MCF 10A (cell line): ENCODE results near the gene BAZ1B. TPM values are rescaled to one million over a fixed set of nuclear protein-coding genes. Genes with fewer than 3 reads are reported as not detected.

Experiments
- Bru-seq: library from RNA; stranded (reverse); fragments of 400-500 nt; gene quantifications from one replicate; lab custom pipeline; 2021; lab: Mats Ljungman, UMichigan
- BruChase-seq, 2 experiments: library from RNA; stranded (reverse); fragments of 400-500 nt; gene quantifications; one replicate each; lab custom pipeline; 2021; lab: Mats Ljungman, UMichigan
- BruUV-seq: library from RNA; stranded (reverse); fragments of 400-500 nt; replicated peaks from 2 replicates; lab custom pipeline; 2021; lab: Mats Ljungman, UMichigan
- CTCF ChIA-PET: fragments of 300-600 bp; sonication (Branson Sonifier 250); formaldehyde crosslinking; extraction: SDS; loops from one replicate; lab custom pipeline; 2021; ENCODE audit warnings: antibody characterized with exemption, inconsistent platforms; lab: Yijun Ruan, JAX
- POLR2A ChIA-PET: fragments of 300-600, 350-650 bp; sonication (Branson Sonifier 250); formaldehyde crosslinking; extraction: SDS; loops from one replicate; lab custom pipeline; 2020; ENCODE audit warnings: antibody characterized with exemption, inconsistent platforms; lab: Yijun Ruan, JAX
- DNase-seq: peaks from one replicate; pipeline ENCODE4 v3.0.0-alpha.2; 2018; ENCODE audit not compliant: unreplicated experiment
- H3K27ac Mint-ChIP-seq: one replicate; pipeline ENCODE4 v1.8.0; 2022; ENCODE audit warnings: mild to moderate bottlenecking, low read depth, mixed read lengths; ENCODE audit not compliant: unreplicated experiment
- H3K27me3 Mint-ChIP-seq: one replicate; pipeline ENCODE4 v1.8.0; 2022; ENCODE audit warnings: mixed read lengths; ENCODE audit not compliant: insufficient read depth, unreplicated experiment
- H3K36me3 Mint-ChIP-seq: one replicate; pipeline ENCODE4 v1.8.0; 2022; ENCODE audit warnings: mild to moderate bottlenecking, moderate library complexity, mixed read lengths; ENCODE audit not compliant: insufficient read depth, unreplicated experiment
- H3K4me1 Mint-ChIP-seq: one replicate; pipeline ENCODE4 v1.8.0; 2022; ENCODE audit warnings: mixed read lengths; ENCODE audit not compliant: insufficient read depth, unreplicated experiment
- H3K4me3 Mint-ChIP-seq: one replicate; pipeline ENCODE4 v1.8.0; 2022; ENCODE audit warnings: mild to moderate bottlenecking, moderate library complexity, mixed read lengths; ENCODE audit not compliant: unreplicated experiment
- H3K9me3 Mint-ChIP-seq: one replicate; pipeline ENCODE4 v1.8.0; 2022; ENCODE audit warnings: mixed read lengths; ENCODE audit not compliant: unreplicated experiment
- intact Hi-C: fragments of 100-400 bp; cut with micrococcal nuclease; formaldehyde crosslinking; loops from 2 replicates; pipeline ENCODE4 v1.14.1; 2022
- long read RNA-seq: library from polyadenylated mRNA; stranded (forward); transcript quantifications from one replicate; pipeline ENCODE4 v2.0.0, GENCODE V29; 2022
- total RNA-seq: library from RNA; stranded (reverse); gene quantifications from 2 replicates; pipeline ENCODE4 v1.2.3, GENCODE V29; 2022
- TF ChIP-seq, protein P1 (sequence below): fragments of 200-600 bp; IDR thresholded peaks from one replicate; pipeline ENCODE4 v1.8.0; 2022; ENCODE audit warnings: antibody characterized with exemption, mild to moderate bottlenecking; ENCODE audit not compliant: unreplicated experiment

The BAZ1B gene
- total RNA-seq, result 84.0 and 86.7 TPM in 2 replicates
- Bru-seq, nascent RNA, result percentile 87 among the genes with signal in this experiment
- percentile 93 among the genes with signal in this experiment for BruChase-seq, experiment 1, labeled RNA remaining after a 6-hour chase
- BruChase-seq, experiment 2, labeled RNA remaining after a 2-hour chase, result percentile 88 among the genes with signal in this experiment
- long read RNA-seq, partial matches to known transcripts, result 1 of 17 reads
- long read RNA-seq, other reads (novel, unspliced or antisense), result 16 of 17 reads

DNA sequence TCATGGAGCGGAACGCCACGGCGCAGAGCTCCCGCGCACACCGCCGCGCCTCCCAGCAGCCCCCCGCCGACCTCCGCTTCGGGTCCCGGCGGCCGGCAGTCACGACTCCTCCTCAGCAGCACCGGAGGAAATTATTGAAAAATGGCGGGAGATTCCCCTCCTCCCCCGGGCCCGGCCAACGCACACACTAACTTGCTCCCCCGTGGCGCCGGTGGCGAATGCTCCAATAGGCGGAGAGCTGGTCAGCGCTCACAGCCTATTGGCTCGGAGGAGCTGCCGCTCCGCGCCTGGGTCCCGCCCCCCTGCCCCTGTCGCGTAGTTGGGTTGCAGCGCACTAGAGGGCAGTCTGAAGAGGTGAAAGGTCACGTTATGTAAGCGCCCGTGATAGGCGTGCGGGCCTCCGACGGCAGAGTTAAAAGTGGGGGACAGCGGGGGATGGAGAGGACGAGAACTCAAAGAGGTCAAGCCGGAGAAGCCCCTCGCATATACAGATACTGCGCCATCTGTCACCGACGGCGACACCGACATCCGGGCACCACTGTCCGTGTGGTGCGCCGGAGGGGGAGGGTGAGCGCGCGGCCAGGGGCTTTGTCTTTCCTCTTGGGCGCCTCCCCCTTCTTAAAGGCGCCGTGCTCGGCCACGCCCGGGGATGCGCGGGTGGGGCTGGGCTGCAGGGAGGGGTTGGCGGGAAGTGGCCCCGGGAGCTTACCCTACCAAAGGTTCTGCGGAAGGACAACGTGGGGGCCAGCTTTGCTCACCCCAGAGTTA, at the start of gene BAZ1B:
TSS of gene BAZ1B (minus strand) at position 189 of the 768 bp plus-strand sequence. CDS start 360 bp downstream, outside the sequence.
- Mint-ChIP-seq H3K27ac (peak within 1 kb of the TSS; percentile 91), H3K4me3 (peak within 1 kb of the TSS; percentile 91), H3K27me3 (no peaks in the 10 kb centered on the region), H3K4me1 (peaks cover 17% of the 10 kb centered on the region), H3K9me3 (no peaks in the 10 kb centered on the region), H3K36me3 (peaks cover 24% of the 10 kb centered on the region)
- ChIA-PET POLR2A (interaction anchor here (0.6 to 5.1 kb wide), 21 partner anchors 8 to 685 kb away, joined by 3 to 57 read pairs (median 4); partner anchors contain the start of genes ABHD11, BCL7B and TBL2), CTCF (interaction anchor here (0.6 to 1.0 kb wide), 3 partner anchors 21 to 274 kb away, joined by 3 to 5 read pairs (median 4); no protein-coding TSS in a partner anchor)
- intact Hi-C loops, result no loop called here
- TF ChIP-seq, protein P1, sequence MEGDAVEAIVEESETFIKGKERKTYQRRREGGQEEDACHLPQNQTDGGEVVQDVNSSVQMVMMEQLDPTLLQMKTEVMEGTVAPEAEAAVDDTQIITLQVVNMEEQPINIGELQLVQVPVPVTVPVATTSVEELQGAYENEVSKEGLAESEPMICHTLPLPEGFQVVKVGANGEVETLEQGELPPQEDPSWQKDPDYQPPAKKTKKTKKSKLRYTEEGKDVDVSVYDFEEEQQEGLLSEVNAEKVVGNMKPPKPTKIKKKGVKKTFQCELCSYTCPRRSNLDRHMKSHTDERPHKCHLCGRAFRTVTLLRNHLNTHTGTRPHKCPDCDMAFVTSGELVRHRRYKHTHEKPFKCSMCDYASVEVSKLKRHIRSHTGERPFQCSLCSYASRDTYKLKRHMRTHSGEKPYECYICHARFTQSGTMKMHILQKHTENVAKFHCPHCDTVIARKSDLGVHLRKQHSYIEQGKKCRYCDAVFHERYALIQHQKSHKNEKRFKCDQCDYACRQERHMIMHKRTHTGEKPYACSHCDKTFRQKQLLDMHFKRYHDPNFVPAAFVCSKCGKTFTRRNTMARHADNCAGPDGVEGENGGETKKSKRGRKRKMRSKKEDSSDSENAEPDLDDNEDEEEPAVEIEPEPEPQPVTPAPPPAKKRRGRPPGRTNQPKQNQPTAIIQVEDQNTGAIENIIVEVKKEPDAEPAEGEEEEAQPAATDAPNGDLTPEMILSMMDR, result peak; percentile 13
- TSS peak; percentile 67 for BruUV-seq
- peak; percentile 98 for DNase-seq

GRCh38 chr7:73570977-73571376, 48.9 kb upstream of the BAZ1B start:
- Mint-ChIP-seq H3K27me3 (no peaks in the 10 kb centered on the region), H3K4me3 (no peak overlapping the region), H3K4me1 (peaks cover 8% of the 10 kb centered on the region), H3K36me3 (peaks cover 70% of the 10 kb centered on the region), H3K9me3 (no peaks in the 10 kb centered on the region), H3K27ac (no peak overlapping the region)
- CTCF ChIA-PET, result no interaction called here
- BruUV-seq, result no TSS peak
- intact Hi-C loops, result no loop called here
- no peak for DNase-seq
- TF ChIP-seq, protein P1, result no peak
- POLR2A ChIA-PET, result interaction anchor here (0.7 kb wide), 1 partner anchor 11 kb away, joined by 3 read pairs; no protein-coding TSS in a partner anchor

- TF ChIP-seq, protein P1, result no peak
- Mint-ChIP-seq H3K4me1 (peaks cover 8% of the 10 kb centered on the region), H3K27me3 (no peaks in the 10 kb centered on the region), H3K9me3 (no peaks in the 10 kb centered on the region), H3K36me3 (peaks cover 67% of the 10 kb centered on the region), H3K27ac (no peak overlapping the region), H3K4me3 (no peak overlapping the region)
- no peak for DNase-seq
- no TSS peak for BruUV-seq
- CTCF ChIA-PET, result no interaction called here
- intact Hi-C loops, result no loop called here
- POLR2A ChIA-PET, result interaction anchor here (0.7 to 3.1 kb wide), 2 partner anchors 11 to 14 kb away, joined by 3 to 11 read pairs; partner anchors contain the start of gene BCL7B
Observed at GRCh38 chr7:73570521-73570920, 48.4 kb upstream of the BAZ1B start.
